ENCODE data around the gene RCBTB2. TPM values are rescaled to one million over a fixed set of nuclear protein-coding genes. Genes with fewer than 3 reads are reported as not detected.
"Not testable (repeated sequence)": the region's sequence is repeated elsewhere in the genome, so short reads cannot be mapped to it uniquely, and the experiment has no call there.

RCBTB2 gene
- total RNA-seq: 10 to 100 TPM in 3 of 4 donors, 1 to 10 TPM in 1; 9.0 to 17.3 (median 17.0) TPM
- polyA plus RNA-seq: 13.9 TPM
- long read RNA-seq, donor 1, transcript RCBTB2-201 (15 exons, 3,232 nt): major isoform, 26 of 45 reads
- long read RNA-seq, donor 1, transcript RCBTB2-206 (12 exons, 2,984 nt): minor isoform, 7 of 45 reads
- long read RNA-seq, donor 1, partial matches to known transcripts: 9 of 45 reads
- long read RNA-seq, donor 1, other reads (novel, unspliced or antisense): 3 of 45 reads
- long read RNA-seq, donor 2, transcript RCBTB2-201 (15 exons, 3,232 nt): major isoform, 15 of 21 reads
- long read RNA-seq, donor 2, partial matches to known transcripts: 3 of 21 reads
- long read RNA-seq, donor 2, other reads (novel, unspliced or antisense): 1 of 21 reads
- long read RNA-seq, donor 3, transcript RCBTB2-206 (12 exons, 2,984 nt): minor isoform, 6 of 65 reads
- long read RNA-seq, donor 3, transcript RCBTB2-201 (15 exons, 3,232 nt): major isoform, 32 of 65 reads
- long read RNA-seq, donor 3, partial matches to known transcripts: 13 of 65 reads
- long read RNA-seq, donor 3, other reads (novel, unspliced or antisense): 14 of 65 reads
- long read RNA-seq, donor 4, transcript RCBTB2-206 (12 exons, 2,984 nt): minor isoform, 6 of 27 reads
- long read RNA-seq, donor 4, transcript RCBTB2-201 (15 exons, 3,232 nt): major isoform, 13 of 27 reads
- long read RNA-seq, donor 4, partial matches to known transcripts: 2 of 27 reads
- long read RNA-seq, donor 4, other reads (novel, unspliced or antisense): 6 of 27 reads

- no peaks in the 10 kb centered on the region for H3K27me3 ChIP-seq (ENCODE audit: control insufficient read depth, insufficient read depth)
- H3K9me3 ChIP-seq (ENCODE audit: control insufficient read depth, low read length): no peaks in the 10 kb centered on the region
- peak; percentile 100 for DNase-seq
- ATAC-seq: peak; percentile 98
- WGBS: under 1% methylated on average over 83 of the region's 84 CpGs
- H3K4me3 ChIP-seq (ENCODE audit: low read length): peak within 1 kb of the TSS; percentile 68
- H3K27ac ChIP-seq (ENCODE audit: low read length): peak within 1 kb of the TSS; percentile 83
- intact Hi-C loops (cut with DNase I): loop anchor here in 1 of 4 donors (5.0 kb wide), 1 partner anchor 39 kb away; no protein-coding TSS in a partner anchor
- no peaks in the 10 kb centered on the region for H3K4me1 ChIP-seq (ENCODE audit: control insufficient read depth, insufficient read depth, low read length)
Observed at GRCh38 chr13:48532506-48533499, at the start of gene RCBTB2. Gene RCBTB2, minus strand, starts transcription at chr13:48533080. Its CDS starts 11,141 bp downstream, at chr13:48521939.

- ATAC-seq (no peak), DNase-seq (no peak)
- H3K4me1 ChIP-seq (ENCODE audit: control insufficient read depth, insufficient read depth, low read length): peaks cover 13% of the 10 kb centered on the region
- 86% methylated on average over 3 of the region's 3 CpGs for WGBS
- no peak overlapping the region for H3K27ac ChIP-seq (ENCODE audit: low read length)
- no peaks in the 10 kb centered on the region for H3K27me3 ChIP-seq (ENCODE audit: control insufficient read depth, insufficient read depth)
- intact Hi-C loops (cut with DNase I): loop anchor here in 2 of 4 donors (10.0 kb wide), 2 partner anchors 247 to 457 kb away; no protein-coding TSS in a partner anchor
- H3K4me3 ChIP-seq (ENCODE audit: low read length): no peak overlapping the region
- no peaks in the 10 kb centered on the region for H3K9me3 ChIP-seq (ENCODE audit: control insufficient read depth, low read length)
Observed at GRCh38 chr13:48582084-48582483, 49.2 kb upstream of the RCBTB2 start.

- no peaks in the 10 kb centered on the region for H3K27me3 ChIP-seq (ENCODE audit: control insufficient read depth, insufficient read depth)
- ATAC-seq (no peak), DNase-seq (no peak)
- intact Hi-C loops (cut with DNase I): loop anchor here in 2 of 4 donors (10.0 kb wide), 2 partner anchors 246 to 456 kb away; no protein-coding TSS in a partner anchor
- H3K27ac ChIP-seq (ENCODE audit: low read length): no peak overlapping the region
- WGBS: 63% methylated on average over 6 of the region's 6 CpGs
- H3K4me3 ChIP-seq (ENCODE audit: low read length): no peak overlapping the region
- peaks cover 9% of the 10 kb centered on the region for H3K4me1 ChIP-seq (ENCODE audit: control insufficient read depth, insufficient read depth, low read length)
- no peaks in the 10 kb centered on the region for H3K9me3 ChIP-seq (ENCODE audit: control insufficient read depth, low read length)
Observed at GRCh38 chr13:48580896-48581295, 48.0 kb upstream of the RCBTB2 start.

GRCh38 chr13:48580185-48580803 lies 47.4 kb upstream of the RCBTB2 start:
- 40% methylated on average over 8 of the region's 8 CpGs for WGBS
- peak; percentile 39 to 51 for ATAC-seq
- intact Hi-C loops (cut with DNase I): loop anchor here in 2 of 4 donors (10.0 kb wide), 2 partner anchors 245 to 455 kb away; no protein-coding TSS in a partner anchor
- no peaks in the 10 kb centered on the region for H3K9me3 ChIP-seq (ENCODE audit: control insufficient read depth, low read length)
- peaks cover 9% of the 10 kb centered on the region for H3K4me1 ChIP-seq (ENCODE audit: control insufficient read depth, insufficient read depth, low read length)
- H3K27me3 ChIP-seq (ENCODE audit: control insufficient read depth, insufficient read depth): no peaks in the 10 kb centered on the region
- H3K27ac ChIP-seq (ENCODE audit: low read length): no peak overlapping the region
- no peak overlapping the region for H3K4me3 ChIP-seq (ENCODE audit: low read length)
- DNase-seq: peak; percentile 56 to 86 (median 66)

GRCh38 chr13:48579919-48580180 lies 47.0 kb upstream of the RCBTB2 start:
- 78% methylated on average over 1 of the region's 1 CpG for WGBS
- not testable (repeated sequence) for DNase-seq; H3K4me1 ChIP-seq (ENCODE audit: control insufficient read depth, insufficient read depth, low read length); H3K4me3 ChIP-seq (ENCODE audit: low read length); H3K27me3 ChIP-seq (ENCODE audit: control insufficient read depth, insufficient read depth); H3K9me3 ChIP-seq (ENCODE audit: control insufficient read depth, low read length); H3K27ac ChIP-seq (ENCODE audit: low read length); ATAC-seq
- intact Hi-C loops (cut with DNase I): loop anchor here (2.0 to 10.0 kb wide), 6 partner anchors 165 to 455 kb away; partner anchors contain the start of gene LPAR6 (in 1 of the 4)

GRCh38 chr13:48579165-48579918 lies 46.5 kb upstream of the RCBTB2 start:
- peaks cover 4% of the 10 kb centered on the region for H3K4me1 ChIP-seq (ENCODE audit: control insufficient read depth, insufficient read depth, low read length)
- no peaks in the 10 kb centered on the region for H3K9me3 ChIP-seq (ENCODE audit: control insufficient read depth, low read length)
- WGBS: 62% methylated on average over 7 of the region's 7 CpGs
- H3K4me3 ChIP-seq (ENCODE audit: low read length): no peak overlapping the region
- intact Hi-C loops (cut with DNase I): loop anchor here in 3 of 4 donors (2.0 to 10.0 kb wide), 4 partner anchors 165 to 247 kb away; partner anchors contain the start of gene LPAR6 (in 1 of the 3)
- no peaks in the 10 kb centered on the region for H3K27me3 ChIP-seq (ENCODE audit: control insufficient read depth, insufficient read depth)
- H3K27ac ChIP-seq (ENCODE audit: low read length): no peak overlapping the region
- no peak for DNase-seq
- ATAC-seq: peak; percentile 38 to 42

- no peaks in the 10 kb centered on the region for H3K9me3 ChIP-seq (ENCODE audit: control insufficient read depth, low read length)
- intact Hi-C loops (cut with DNase I): loop anchor here in 3 of 4 donors (2.0 to 10.0 kb wide), 4 partner anchors 164 to 246 kb away; partner anchors contain the start of gene LPAR6 (in 1 of the 3)
- ATAC-seq: peak in 1 of 2 donors; percentile 18
- H3K4me3 ChIP-seq (ENCODE audit: low read length): no peak overlapping the region
- no peak for DNase-seq
- WGBS: 58% methylated on average over 3 of the region's 3 CpGs
- peaks cover 8% of the 10 kb centered on the region for H3K4me1 ChIP-seq (ENCODE audit: control insufficient read depth, insufficient read depth, low read length)
- no peaks in the 10 kb centered on the region for H3K27me3 ChIP-seq (ENCODE audit: control insufficient read depth, insufficient read depth)
- H3K27ac ChIP-seq (ENCODE audit: low read length): no peak overlapping the region
Observed at GRCh38 chr13:48578516-48579164, 45.8 kb upstream of the RCBTB2 start.

GRCh38 chr13:48576448-48577010 lies 43.6 kb upstream of the RCBTB2 start:
- DNase-seq (no peak), ATAC-seq (no peak)
- H3K27me3 ChIP-seq (ENCODE audit: control insufficient read depth, insufficient read depth): no peaks in the 10 kb centered on the region
- H3K9me3 ChIP-seq (ENCODE audit: control insufficient read depth, low read length): no peaks in the 10 kb centered on the region
- H3K4me1 ChIP-seq (ENCODE audit: control insufficient read depth, insufficient read depth, low read length): peaks cover 11% of the 10 kb centered on the region
- no peak overlapping the region for H3K27ac ChIP-seq (ENCODE audit: low read length)
- intact Hi-C loops (cut with DNase I): loop anchor here in 3 of 4 donors (5.0 to 10.0 kb wide), 3 partner anchors 162 to 244 kb away; partner anchors contain the start of gene LPAR6 (in 1 of the 3)
- H3K4me3 ChIP-seq (ENCODE audit: low read length): no peak overlapping the region
- 91% methylated on average over 5 of the region's 5 CpGs for WGBS

GRCh38 chr13:48575031-48575430 lies 42.2 kb upstream of the RCBTB2 start:
- no peaks in the 10 kb centered on the region for H3K9me3 ChIP-seq (ENCODE audit: control insufficient read depth, low read length)
- intact Hi-C loops (cut with DNase I): loop anchor here in 3 of 4 donors (5.0 to 10.0 kb wide), 3 partner anchors 160 to 243 kb away; partner anchors contain the start of gene LPAR6 (in 1 of the 3)
- H3K27me3 ChIP-seq (ENCODE audit: control insufficient read depth, insufficient read depth): no peaks in the 10 kb centered on the region
- 89% methylated on average over 5 of the region's 5 CpGs for WGBS
- H3K27ac ChIP-seq (ENCODE audit: low read length): no peak overlapping the region
- ATAC-seq (no peak), DNase-seq (no peak)
- H3K4me3 ChIP-seq (ENCODE audit: low read length): no peak overlapping the region
- peaks cover 14% of the 10 kb centered on the region for H3K4me1 ChIP-seq (ENCODE audit: control insufficient read depth, insufficient read depth, low read length)

All from right cardiac atrium (tissue), 5 donors.